ENCODE data around the gene ITGB4. TPM values are rescaled to one million over a fixed set of nuclear protein-coding genes. Genes with fewer than 3 reads are reported as not detected.

Gene ITGB4
- polyA plus RNA-seq, 1 of the 3 experiments (the other 2 are of a cell fraction) = 7.0 TPM

GRCh38 chr17:75773121-75773807 lies 52.0 kb downstream of the ITGB4 start:
- WGBS (ENCODE audit: low lambda C conversion rate) = 90% methylated on average over 12 of the region's 12 CpGs
- H3K4me3 ChIP-seq (ENCODE audit: low read depth in 2 of 2, low read length in 1 of 2) = no peak overlapping the region
- H3K4me2 ChIP-seq = no peak overlapping the region
- H3K27ac ChIP-seq (ENCODE audit: low read depth in 2 of 2, low read length in 1 of 2) = no peak overlapping the region
- H2AFZ ChIP-seq (ENCODE audit: low read depth) = no peak overlapping the region
- H3K27me3 ChIP-seq (ENCODE audit: insufficient read depth) = no peaks in the 10 kb centered on the region
- POLR2A ChIA-PET = interaction anchor here (0.8 to 7.6 kb wide), 8 partner anchors 11 to 257 kb away, joined by 3 to 161 read pairs (median 6); partner anchors contain the start of genes GALK1, TSEN54 and UNK
- H3K4me1 ChIP-seq (ENCODE audit: control insufficient read depth in 1 of 2, insufficient read depth in 2 of 2, low read depth in 1 of 2, low read length in 1 of 2) = peaks cover 9 to 18% of the 10 kb centered on the region in 2 experiments; a peak in 3 of 4 replicates
- peaks cover 39% of the 10 kb centered on the region for H3F3A ChIP-seq (replicated peaks; ENCODE audit: insufficient read depth)
- H3K9me3 ChIP-seq = no peaks in the 10 kb centered on the region
- peak; percentile 27 for DNase-seq
- peaks cover 21 to 23% of the 10 kb centered on the region in 2 experiments for H3K36me3 ChIP-seq (replicated peaks in 1 of 2; ENCODE audit: control insufficient read depth in 1 of 2, insufficient read depth in 2 of 2, low read length in 1 of 2)
- CTCF ChIA-PET = interaction anchor here (0.8 to 11.7 kb wide), 10 partner anchors 9 to 154 kb away, joined by 3 to 111 read pairs (median 14); partner anchors contain the start of genes GALK1 and UNK
- H3K9me2 ChIP-seq = no peaks in the 10 kb centered on the region
- peaks cover 20% of the 10 kb centered on the region for H3K79me2 ChIP-seq (ENCODE audit: insufficient read depth)
- H3K9ac ChIP-seq = no peak overlapping the region
- TF ChIP-seq FOXJ3 (CRISPR knock-in tag; IDR thresholded peaks at IDR 0.05) = no peak
- TF ChIP-seq PBX3 (IDR thresholded peaks at IDR 0.05) = no peak
- peak; percentile 24 for TF ChIP-seq CTCF (IDR thresholded peaks at IDR 0.05)
- H4K20me1 ChIP-seq (ENCODE audit: insufficient read depth) = peaks cover 42% of the 10 kb centered on the region

DNA sequence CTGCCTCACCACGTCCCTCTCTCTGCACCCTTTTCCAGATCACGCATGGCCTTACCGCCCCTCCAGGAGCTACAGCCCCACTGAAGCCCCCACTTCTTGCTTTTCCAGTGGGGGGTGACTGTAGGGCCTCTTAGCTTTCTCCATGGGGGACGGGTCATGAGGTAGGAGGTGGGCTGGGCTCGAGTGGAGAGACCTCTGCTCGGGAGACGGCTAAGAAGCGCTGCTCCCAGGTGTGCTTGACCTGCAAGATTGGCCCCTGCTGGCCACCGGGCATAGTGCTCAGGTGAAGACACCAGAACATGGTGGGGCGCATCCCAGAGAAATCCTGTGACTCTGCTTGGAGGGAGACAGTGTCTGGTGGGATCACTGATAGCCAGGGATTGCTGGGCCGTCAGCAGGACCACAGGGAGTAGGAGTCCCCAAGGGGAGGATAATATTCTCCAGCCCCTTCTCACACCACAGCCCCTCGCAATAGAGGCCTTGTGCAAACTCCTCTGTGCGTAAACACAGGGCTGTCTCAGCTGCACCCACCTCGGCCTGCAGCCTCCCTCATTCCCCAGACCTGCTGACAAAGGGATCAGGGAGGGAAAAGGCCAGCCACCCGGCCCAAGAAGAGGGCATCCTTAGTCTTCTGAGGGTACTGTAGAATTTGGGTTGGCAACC lies 52.7 kb downstream of the ITGB4 start:
- ChIA-PET CTCF (interaction anchor here (1.1 to 11.7 kb wide), 9 partner anchors 10 to 52 kb away, joined by 4 to 111 read pairs (median 17); partner anchors contain the start of genes GALK1 and UNK), POLR2A (interaction anchor here (1.0 to 7.6 kb wide), 13 partner anchors 11 to 257 kb away, joined by 3 to 161 read pairs (median 9); partner anchors contain the start of genes GALK1, TSEN54 and UNK)
- Histone ChIP-seq H4K20me1 (ENCODE audit: insufficient read depth) (peaks cover 49% of the 10 kb centered on the region), H3K9ac (no peak overlapping the region), H3K4me2 (no peak overlapping the region), H3K9me2 (no peaks in the 10 kb centered on the region), H3K27ac (ENCODE audit: low read depth in 2 of 2, low read length in 1 of 2) (no peak overlapping the region), H3K27me3 (ENCODE audit: insufficient read depth) (no peaks in the 10 kb centered on the region), H3K4me1 (ENCODE audit: control insufficient read depth in 1 of 2, insufficient read depth in 2 of 2, low read depth in 1 of 2, low read length in 1 of 2) (peaks cover 9 to 18% of the 10 kb centered on the region in 2 experiments; a peak in 3 of 4 replicates), H3F3A (replicated peaks; ENCODE audit: insufficient read depth) (peaks cover 46% of the 10 kb centered on the region), H3K36me3 (replicated peaks in 1 of 2; ENCODE audit: control insufficient read depth in 1 of 2, insufficient read depth in 2 of 2, low read length in 1 of 2) (peaks cover 27 to 30% of the 10 kb centered on the region in 2 experiments), H2AFZ (ENCODE audit: low read depth) (no peak overlapping the region), H3K9me3 (no peaks in the 10 kb centered on the region), H3K79me2 (ENCODE audit: insufficient read depth) (peaks cover 26% of the 10 kb centered on the region), H3K4me3 (ENCODE audit: low read depth in 2 of 2, low read length in 1 of 2) (no peak overlapping the region)
- whole genome bisulfite sequencing (ENCODE audit: low lambda C conversion rate) = 93% methylated on average over 13 of the region's 15 CpGs
- peak; percentile 30 for DNase-seq
- peak; percentile 28; the same call in 1 of the 2 replicates for TF ChIP-seq CTCF (IDR thresholded peaks at IDR 0.05)
- TF ChIP-seq MEF2A (IDR thresholded peaks at IDR 0.05; ENCODE audit: borderline replicate concordance, low read depth) = no peak

Measured in SK-N-SH (cell line).